H9 (cell line): ENCODE data around the gene ENO4. TPM values are rescaled to one million over a fixed set of nuclear protein-coding genes. Genes with fewer than 3 reads are reported as not detected.

Source experiments
- DNase-seq: peaks from one replicate; pipeline ENCODE4 v3.0.0-alpha.2; 2017
- H2AFZ ChIP-seq: one replicate; pipeline ENCODE4 v1.6.1; 2013; ENCODE audit warnings: mild to moderate bottlenecking, low read length, control low read depth, moderate library complexity
- H2AK5ac ChIP-seq: 2 replicates; pipeline ENCODE4 v1.6.1; 2013; ENCODE audit warnings: low read length, control low read depth, mixed read lengths; ENCODE audit not compliant: insufficient read length
- H2BK120ac ChIP-seq: one replicate; pipeline ENCODE4 v1.6.1; 2013; ENCODE audit warnings: low read depth, mild to moderate bottlenecking, low read length, control low read depth, inconsistent platforms; ENCODE audit not compliant: poor library complexity, severe bottlenecking
- H2BK12ac ChIP-seq: 2 replicates; pipeline ENCODE4 v1.6.1; 2013; ENCODE audit warnings: low read length, control low read depth, mixed read lengths, low read depth; ENCODE audit not compliant: insufficient read length
- H2BK15ac ChIP-seq: 2 replicates; pipeline ENCODE4 v1.6.1; 2013; ENCODE audit warnings: low read depth, low read length, control low read depth
- H2BK20ac ChIP-seq: one replicate; pipeline ENCODE4 v1.6.1; 2013; ENCODE audit warnings: low read depth, mild to moderate bottlenecking, low read length, control low read depth, inconsistent platforms; ENCODE audit not compliant: poor library complexity, severe bottlenecking
- H2BK5ac ChIP-seq: 2 replicates; pipeline ENCODE4 v1.6.1; 2013; ENCODE audit warnings: low read length, control low read depth, mixed read lengths; ENCODE audit not compliant: insufficient read length
- H3K14ac ChIP-seq: 2 replicates; pipeline ENCODE4 v1.6.1; 2013; ENCODE audit warnings: low read length, control low read depth; ENCODE audit not compliant: insufficient read depth
- H3K18ac ChIP-seq: 2 replicates; pipeline ENCODE4 v1.6.1; 2013; ENCODE audit warnings: low read depth, mild to moderate bottlenecking, mixed read lengths, low read length, control low read depth; ENCODE audit not compliant: insufficient read length
- H3K23ac ChIP-seq: 2 replicates; pipeline ENCODE4 v1.6.1; 2013; ENCODE audit warnings: low read length, control low read depth, mixed read lengths, low read depth; ENCODE audit not compliant: insufficient read length
- H3K23me2 ChIP-seq: 2 replicates; pipeline ENCODE4 v1.6.1; 2013; ENCODE audit warnings: low read depth, mild to moderate bottlenecking, mixed read lengths, low read length, control low read depth; ENCODE audit not compliant: insufficient read length, poor library complexity, severe bottlenecking
- H3K27ac ChIP-seq: 2 replicates; pipeline ENCODE4 v1.5.1; 2013; ENCODE audit warnings: low read length, control low read depth, mixed read lengths, low read depth; ENCODE audit not compliant: insufficient read length
- H3K27me3 ChIP-seq: 2 replicates; pipeline ENCODE4 v1.6.1; 2013; ENCODE audit warnings: low read length, control low read depth, inconsistent platforms; ENCODE audit not compliant: insufficient read depth
- H3K4ac ChIP-seq: 2 replicates; pipeline ENCODE4 v1.6.1; 2013; ENCODE audit warnings: low read depth, mild to moderate bottlenecking, control low read depth, inconsistent platforms, low read length, moderate library complexity
- H3K4me1 ChIP-seq: 2 replicates; pipeline ENCODE4 v1.6.1; 2013; ENCODE audit warnings: low read length, control low read depth, inconsistent platforms; ENCODE audit not compliant: insufficient read depth
- H3K4me2 ChIP-seq: 2 replicates; pipeline ENCODE4 v1.6.1; 2013; ENCODE audit warnings: low read length, control low read depth, mixed read lengths; ENCODE audit not compliant: insufficient read length, insufficient read depth
- H3K56ac ChIP-seq: 2 replicates; pipeline ENCODE4 v1.6.1; 2013; ENCODE audit warnings: low read depth, mild to moderate bottlenecking, mixed read lengths, low read length, control low read depth; ENCODE audit not compliant: insufficient read length
- H3K79me1 ChIP-seq: 2 replicates; pipeline ENCODE4 v1.6.1; 2013; ENCODE audit warnings: low read depth, mild to moderate bottlenecking, moderate library complexity, low read length, control low read depth, inconsistent platforms; ENCODE audit not compliant: insufficient read depth, poor library complexity, severe bottlenecking
- H3K79me2 ChIP-seq: 2 replicates; pipeline ENCODE4 v1.6.1; 2013; ENCODE audit warnings: low read length, control low read depth, inconsistent platforms; ENCODE audit not compliant: insufficient read depth
- H3K9ac ChIP-seq: 2 replicates; pipeline ENCODE4 v1.6.1; 2013; ENCODE audit warnings: low read length, control low read depth, mixed read lengths; ENCODE audit not compliant: insufficient read length; ENCODE audit errors: extremely low read depth
- H3K9me3 ChIP-seq: one replicate; pipeline ENCODE4 v1.6.1; 2013; ENCODE audit warnings: low read depth, low read length, inconsistent platforms; ENCODE audit not compliant: control insufficient read depth
- H3T11ph ChIP-seq: one replicate; pipeline ENCODE4 v1.6.1; 2013; ENCODE audit warnings: mild to moderate bottlenecking, low read length, control low read depth, inconsistent platforms
- H4K20me1 ChIP-seq: one replicate; pipeline ENCODE4 v1.6.1; 2013; ENCODE audit not compliant: control insufficient read depth, insufficient read length, insufficient read depth
- H4K5ac ChIP-seq: 2 replicates; pipeline ENCODE4 v1.6.1; 2013; ENCODE audit warnings: low read depth, mild to moderate bottlenecking, mixed read lengths, low read length, control low read depth; ENCODE audit not compliant: insufficient read length
- H4K8ac ChIP-seq: replicated peaks from 2 replicates; pipeline ENCODE4 v1.6.1; 2013; ENCODE audit warnings: low read length, control low read depth, mixed read lengths, low read depth; ENCODE audit not compliant: insufficient read length
- H4K91ac ChIP-seq: 2 replicates; pipeline ENCODE4 v1.6.1; 2013; ENCODE audit warnings: low read depth, mild to moderate bottlenecking, moderate library complexity, mixed read lengths, low read length, control low read depth; ENCODE audit not compliant: insufficient read length
- H3K27ac Mint-ChIP-seq, 3 experiments: 2 replicates in 2 of 3; 3 replicates in 1 of 3; pipeline ENCODE4 v1.8.0; 2020 to 2021; ENCODE audit warnings: mixed read lengths in 3 of 3, mild to moderate bottlenecking in 1 of 3, moderate library complexity in 1 of 3
- H3K27me3 Mint-ChIP-seq: 2 replicates; pipeline ENCODE4 v1.8.0; 2021; ENCODE audit warnings: low read depth, mild to moderate bottlenecking, moderate library complexity, mixed read lengths
- H3K36me3 Mint-ChIP-seq, 3 experiments: 2 replicates in 2 of 3; 3 replicates in 1 of 3; pipeline ENCODE4 v1.8.0; 2020 to 2021; ENCODE audit warnings: low read depth in 3 of 3, mixed read lengths in 3 of 3; ENCODE audit not compliant: insufficient read depth in 1 of 3
- H3K4me1 Mint-ChIP-seq, 2 experiments: 2 replicates each; pipeline ENCODE4 v1.8.0; 2020; ENCODE audit warnings: mixed read lengths in 2 of 2
- H3K4me3 Mint-ChIP-seq, 2 experiments: 2 replicates in 1 of 2; 3 replicates in 1 of 2; pipeline ENCODE4 v1.8.0; 2020 to 2021; ENCODE audit warnings: mild to moderate bottlenecking in 2 of 2, mixed read lengths in 2 of 2, moderate library complexity in 1 of 2
- H3K9me3 Mint-ChIP-seq, 2 experiments: 2 replicates in 1 of 2; 3 replicates in 1 of 2; pipeline ENCODE4 v1.8.0; 2020; ENCODE audit warnings: mild to moderate bottlenecking in 2 of 2, mixed read lengths in 2 of 2, moderate library complexity in 1 of 2
- WGBS: extraction: QIAGEN DNeasy Blood & Tissue Kit; methylation state at CpG from one replicate; pipeline ENCODE4 v1.1.7; 2013; ENCODE audit warnings: missing lambda C conversion rate, low lambda C conversion rate, mixed read lengths; ENCODE audit not compliant: insufficient read length; ENCODE audit errors: extremely low coverage; 5-methylcytosine and 5-hydroxymethylcytosine counted together
- total RNA-seq: library from RNA; stranded (reverse); gene quantifications from 2 replicates; pipeline ENCODE4 v1.2.1, GENCODE V29; 2021
- TF ChIP-seq, protein P1 (sequence below): fragments of 200-600 bp; sonication (generic); conservative IDR thresholded peaks from 3 replicates; pipeline ENCODE4 v1.8.0; 2021; ENCODE audit warnings: antibody characterized with exemption, mild to moderate bottlenecking

The ENO4 gene
- total RNA-seq, 1 experiment from 2014 or later: 0.26 TPM

DNA sequence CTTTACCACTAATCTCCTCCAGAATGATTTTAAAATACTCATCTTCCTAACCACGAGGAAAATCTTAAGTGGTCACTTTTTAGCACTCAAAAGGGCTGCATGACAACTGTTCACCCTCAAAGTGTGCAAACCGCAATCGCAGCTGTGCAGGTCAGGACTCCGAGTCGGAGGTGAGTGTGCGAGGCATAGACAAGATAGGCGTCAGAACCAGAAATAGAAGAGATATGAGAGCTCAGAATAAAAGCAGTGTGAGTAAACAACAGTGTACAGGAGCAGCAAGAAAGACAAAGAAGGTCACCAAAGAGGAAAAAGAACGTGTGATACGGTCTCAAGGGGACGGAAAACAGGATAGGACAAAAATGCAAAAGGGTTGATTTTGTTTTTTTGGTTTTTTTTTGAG is 17.5 kb upstream of the ENO4 start:
- Histone ChIP-seq H2BK5ac (no peak overlapping the region), H3K4ac (no peak overlapping the region), H3K14ac (no peak overlapping the region), H2AFZ (no peak overlapping the region), H4K91ac (no peak overlapping the region), H3K9me3 (no peaks in the 10 kb centered on the region), H4K8ac (no peak overlapping the region), H2BK20ac (no peak overlapping the region), H3K56ac (no peak overlapping the region), H4K20me1 (peaks cover 3% of the 10 kb centered on the region), H2AK5ac (no peak overlapping the region), H2BK15ac (no peak overlapping the region), H3K9ac (no peak overlapping the region), H2BK120ac (no peak overlapping the region), H4K5ac (no peak overlapping the region), H3K79me2 (no peaks in the 10 kb centered on the region), H3K18ac (no peak overlapping the region), H3K4me1 (peaks cover 10% of the 10 kb centered on the region; the same call in 1 of the 2 replicates), H2BK12ac (no peak overlapping the region), H3K23ac (no peak overlapping the region), H3K27me3 (no peaks in the 10 kb centered on the region), H3K23me2 (no peaks in the 10 kb centered on the region), H3T11ph (no peak overlapping the region), H3K4me2 (no peak overlapping the region), H3K27ac (no peak overlapping the region), H3K79me1 (no peaks in the 10 kb centered on the region)
- peaks cover 0 to 9% (median 0%) of the 10 kb centered on the region in 3 experiments; a peak in 2 of 7 replicates for H3K36me3 Mint-ChIP-seq
- no CpG with 5 or more reads among the region's 10 CpGs for WGBS
- no peak overlapping the region for H3K27ac Mint-ChIP-seq
- H3K4me1 Mint-ChIP-seq: peaks cover 43 to 46% of the 10 kb centered on the region in 2 experiments
- H3K9me3 Mint-ChIP-seq: no peaks in the 10 kb centered on the region
- TF ChIP-seq, protein P1, sequence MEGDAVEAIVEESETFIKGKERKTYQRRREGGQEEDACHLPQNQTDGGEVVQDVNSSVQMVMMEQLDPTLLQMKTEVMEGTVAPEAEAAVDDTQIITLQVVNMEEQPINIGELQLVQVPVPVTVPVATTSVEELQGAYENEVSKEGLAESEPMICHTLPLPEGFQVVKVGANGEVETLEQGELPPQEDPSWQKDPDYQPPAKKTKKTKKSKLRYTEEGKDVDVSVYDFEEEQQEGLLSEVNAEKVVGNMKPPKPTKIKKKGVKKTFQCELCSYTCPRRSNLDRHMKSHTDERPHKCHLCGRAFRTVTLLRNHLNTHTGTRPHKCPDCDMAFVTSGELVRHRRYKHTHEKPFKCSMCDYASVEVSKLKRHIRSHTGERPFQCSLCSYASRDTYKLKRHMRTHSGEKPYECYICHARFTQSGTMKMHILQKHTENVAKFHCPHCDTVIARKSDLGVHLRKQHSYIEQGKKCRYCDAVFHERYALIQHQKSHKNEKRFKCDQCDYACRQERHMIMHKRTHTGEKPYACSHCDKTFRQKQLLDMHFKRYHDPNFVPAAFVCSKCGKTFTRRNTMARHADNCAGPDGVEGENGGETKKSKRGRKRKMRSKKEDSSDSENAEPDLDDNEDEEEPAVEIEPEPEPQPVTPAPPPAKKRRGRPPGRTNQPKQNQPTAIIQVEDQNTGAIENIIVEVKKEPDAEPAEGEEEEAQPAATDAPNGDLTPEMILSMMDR: no peak
- H3K27me3 Mint-ChIP-seq: peaks cover 11% of the 10 kb centered on the region
- no peak for DNase-seq
- H3K4me3 Mint-ChIP-seq: no peak overlapping the region
